AML-193 (cell line): ENCODE results near the gene CTNNBIP1.

Source experiments
- DNase-seq, 2 experiments: peaks; one replicate each; lab custom pipeline; 2025; lab: John Stamatoyannopoulos, UW

Gene CTNNBIP1

DNA sequence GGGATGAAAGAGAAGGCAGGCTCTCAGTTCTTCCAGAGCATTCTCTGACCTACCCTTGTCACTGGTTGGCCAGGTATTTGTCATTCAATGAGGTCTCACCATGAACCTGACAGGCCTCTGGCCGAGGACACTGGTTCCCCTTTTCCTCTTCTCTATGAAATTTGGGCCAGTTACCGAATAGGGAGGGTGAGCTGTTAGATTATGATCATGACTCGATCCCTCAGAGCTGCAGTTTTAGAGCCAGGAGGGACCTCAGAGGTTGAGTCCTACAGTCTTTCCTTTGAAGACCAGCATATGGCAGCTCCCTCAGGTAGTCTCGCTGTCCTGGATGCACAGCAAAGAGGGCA is 56.8 kb downstream of the CTNNBIP1 start:
- DNase-seq = no peak

- DNase-seq = no peak
These were observed 57.4 kb downstream of the CTNNBIP1 start for GRCh38 chr1:9852410-9853248.

DNA sequence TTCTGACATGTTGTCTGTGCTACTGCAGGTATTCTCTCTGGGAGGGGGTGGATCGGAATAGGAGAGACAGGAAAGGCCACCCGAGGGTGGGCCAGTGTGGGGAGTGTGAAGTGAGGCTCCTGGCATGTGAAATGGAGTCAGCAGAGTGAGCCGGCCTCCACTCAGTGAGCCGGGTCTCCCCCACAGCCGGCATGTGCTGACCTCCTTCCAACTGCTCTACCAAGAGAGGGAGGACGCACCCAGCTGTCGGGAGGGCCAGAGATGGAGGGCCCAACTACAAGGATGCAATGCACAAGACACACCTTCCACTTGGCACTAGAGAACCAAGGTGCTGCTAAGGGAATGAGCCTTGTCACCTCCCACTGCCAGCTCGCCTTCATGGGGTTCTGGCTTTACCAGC is 58.1 kb downstream of the CTNNBIP1 start:
- DNase-seq = no peak

- no peak for DNase-seq
These were observed 59.5 kb downstream of the CTNNBIP1 start for GRCh38 chr1:9850442-9851162.

GRCh38 chr1:9849691-9850441 is 60.2 kb downstream of the CTNNBIP1 start:
- DNase-seq = no peak

DNA sequence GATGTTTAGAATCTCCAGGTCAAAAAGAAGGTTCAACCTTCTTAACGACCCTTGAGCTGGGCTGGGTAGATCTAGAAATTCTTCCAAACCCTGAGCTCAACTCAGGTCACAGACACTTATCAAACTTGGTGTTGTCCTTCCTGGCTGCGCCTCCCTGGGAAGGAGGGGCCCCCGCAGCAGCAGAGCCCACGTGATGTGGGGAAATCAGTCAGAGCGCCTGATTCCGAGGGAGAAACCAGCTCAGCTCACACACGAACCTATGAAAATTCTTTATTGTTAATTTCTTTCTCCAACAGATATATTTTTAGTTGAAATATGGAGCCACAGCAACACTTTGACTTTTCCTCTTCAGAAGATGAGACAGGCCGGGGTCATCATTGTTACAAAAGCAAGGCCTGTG is 62.0 kb downstream of the CTNNBIP1 start:
- DNase-seq = no peak

GRCh38 chr1:9847269-9847668 is 62.8 kb downstream of the CTNNBIP1 start:
- no peak for DNase-seq

- DNase-seq = no peak
These were observed 63.4 kb downstream of the CTNNBIP1 start for GRCh38 chr1:9846611-9847171.

- no peak for DNase-seq
These were observed 64.2 kb downstream of the CTNNBIP1 start for GRCh38 chr1:9845914-9846313.

DNA sequence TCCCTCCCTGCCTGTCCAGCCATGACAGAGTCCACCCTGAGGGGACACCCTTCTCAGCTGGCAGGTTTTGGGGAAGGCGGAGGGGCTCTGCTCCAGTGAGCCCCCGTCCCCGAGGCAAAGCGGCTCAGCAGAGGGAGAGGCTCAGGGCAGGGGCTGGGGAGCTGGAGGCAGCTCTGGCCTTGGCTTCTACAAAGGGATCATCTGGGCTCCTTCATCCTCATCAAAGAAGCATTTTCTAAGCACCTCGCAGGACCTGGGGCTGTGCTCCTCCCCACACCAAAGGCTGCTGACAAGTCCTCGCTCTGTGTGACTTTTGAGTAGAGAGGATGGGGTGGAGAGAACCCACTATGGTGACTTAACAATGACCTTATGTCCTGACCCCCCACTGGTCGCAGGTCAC is 65.3 kb downstream of the CTNNBIP1 start:
- no peak for DNase-seq

- DNase-seq = no peak
These were observed 66.0 kb downstream of the CTNNBIP1 start for GRCh38 chr1:9844106-9844505.

- no peak for DNase-seq
These were observed 66.5 kb downstream of the CTNNBIP1 start for GRCh38 chr1:9843576-9843945.

- DNase-seq = no peak
These were observed 67.1 kb downstream of the CTNNBIP1 start for GRCh38 chr1:9842781-9843575.

DNA sequence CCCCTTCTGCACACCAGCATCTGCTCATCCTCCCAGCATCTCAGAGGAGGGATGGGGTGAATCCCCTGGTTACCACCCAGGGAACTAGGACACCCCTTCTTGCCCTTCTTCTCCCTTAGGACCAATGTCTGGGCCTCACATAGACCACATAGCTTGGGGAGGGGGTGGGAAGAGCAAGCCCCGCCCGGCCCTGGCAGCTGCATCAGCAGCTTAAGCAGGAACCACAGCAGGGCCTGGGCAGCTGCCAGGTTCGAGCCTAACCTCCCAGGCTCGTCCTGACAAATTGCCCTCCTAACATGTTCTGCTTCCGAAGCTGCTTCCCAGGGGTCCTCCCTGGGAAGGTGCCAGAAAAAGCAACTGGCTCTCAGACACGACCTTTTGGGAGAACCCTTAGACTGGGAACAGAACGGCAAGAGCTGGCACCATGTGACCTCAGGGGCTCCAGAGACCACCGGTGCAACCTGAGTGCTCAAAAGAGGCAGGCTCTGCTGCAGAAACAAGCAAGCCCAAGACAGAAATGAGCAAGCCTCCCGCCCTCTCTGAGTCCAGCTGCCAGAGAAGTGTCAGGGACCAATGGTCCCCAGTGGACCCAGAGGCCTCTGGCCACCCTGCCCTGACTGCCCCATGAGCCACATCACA is 67.9 kb downstream of the CTNNBIP1 start:
- DNase-seq = no peak

DNA sequence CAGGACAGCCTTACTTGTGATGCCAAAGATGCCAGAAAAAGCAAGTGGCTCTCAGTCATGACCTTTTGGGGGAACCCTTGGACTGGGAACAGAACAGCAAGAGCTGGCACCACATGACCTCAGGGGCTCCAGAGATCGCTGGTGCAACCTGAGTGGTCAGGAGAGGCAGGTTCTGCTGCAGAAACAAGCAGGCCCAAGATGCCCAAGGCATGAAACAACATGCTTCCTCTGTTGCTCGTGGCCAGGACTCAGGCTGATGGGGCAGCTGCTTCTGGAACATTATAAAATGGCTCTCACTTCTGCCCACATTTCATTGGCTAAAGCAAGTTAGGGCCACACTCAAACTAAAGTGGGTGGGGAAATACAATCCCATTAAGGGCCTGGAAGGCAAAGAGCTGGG is 68.6 kb downstream of the CTNNBIP1 start:
- no peak for DNase-seq

DNA sequence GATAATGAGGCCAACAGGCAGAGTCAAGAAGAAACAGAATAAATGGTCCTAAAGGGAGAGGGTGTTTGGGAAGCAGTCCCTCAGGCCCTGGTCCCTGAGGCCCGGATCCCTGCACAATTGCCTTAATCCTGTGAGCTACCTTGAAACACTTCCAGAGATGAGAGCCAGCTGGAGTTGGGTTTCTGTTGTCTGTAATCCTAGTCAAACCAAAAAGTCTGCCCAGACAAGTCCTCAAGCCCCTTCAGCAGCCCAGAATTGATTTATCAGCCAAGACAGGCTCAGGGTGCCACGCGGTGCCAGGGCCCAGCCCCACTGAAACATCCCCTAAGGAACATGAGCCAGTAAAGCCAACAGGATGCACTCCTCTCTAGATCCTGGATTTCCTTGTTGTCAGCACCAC is 69.9 kb downstream of the CTNNBIP1 start:
- DNase-seq = no peak

DNA sequence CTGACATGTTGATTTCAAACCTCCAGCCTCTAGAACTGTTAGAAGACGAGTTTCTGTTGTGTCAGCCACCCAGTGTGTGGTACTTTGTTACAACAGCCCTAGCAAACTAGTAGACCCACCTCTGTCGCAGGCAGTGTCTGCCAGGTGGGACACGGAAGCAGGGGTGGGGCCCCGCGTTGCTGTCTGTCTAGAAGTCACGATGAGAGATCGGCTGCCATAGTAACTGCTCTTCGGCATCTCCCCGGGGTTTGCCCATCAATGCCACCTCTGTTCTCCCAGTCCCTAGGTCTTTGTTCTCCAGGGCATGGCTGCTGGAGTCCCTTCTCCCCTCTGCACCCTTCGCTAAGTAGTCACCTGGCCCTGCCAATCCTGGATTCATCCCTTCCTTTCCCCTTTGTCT is 71.1 kb downstream of the CTNNBIP1 start:
- no peak for DNase-seq

DNA sequence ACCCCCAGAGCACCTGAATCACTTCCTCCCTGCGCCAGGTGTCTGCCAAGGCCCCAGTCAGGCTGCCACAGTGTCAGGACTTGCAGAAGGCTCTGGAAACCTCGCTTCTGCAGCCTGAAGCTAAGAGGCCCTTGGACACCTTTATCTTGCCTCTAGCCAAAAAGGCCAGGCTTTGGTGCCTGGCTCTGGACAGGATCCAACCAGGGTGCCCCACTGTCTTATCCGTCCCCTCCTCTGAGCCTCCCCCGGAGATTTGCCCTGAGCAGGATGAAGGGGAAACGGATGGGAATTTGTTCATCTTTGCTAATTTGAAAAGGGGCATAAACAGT is 73.5 kb downstream of the CTNNBIP1 start:
- DNase-seq = no peak

- DNase-seq = no peak
These were observed 74.1 kb downstream of the CTNNBIP1 start for GRCh38 chr1:9835758-9836631.

GRCh38 chr1:9835404-9835757 is 74.7 kb downstream of the CTNNBIP1 start:
- DNase-seq = no peak

DNA sequence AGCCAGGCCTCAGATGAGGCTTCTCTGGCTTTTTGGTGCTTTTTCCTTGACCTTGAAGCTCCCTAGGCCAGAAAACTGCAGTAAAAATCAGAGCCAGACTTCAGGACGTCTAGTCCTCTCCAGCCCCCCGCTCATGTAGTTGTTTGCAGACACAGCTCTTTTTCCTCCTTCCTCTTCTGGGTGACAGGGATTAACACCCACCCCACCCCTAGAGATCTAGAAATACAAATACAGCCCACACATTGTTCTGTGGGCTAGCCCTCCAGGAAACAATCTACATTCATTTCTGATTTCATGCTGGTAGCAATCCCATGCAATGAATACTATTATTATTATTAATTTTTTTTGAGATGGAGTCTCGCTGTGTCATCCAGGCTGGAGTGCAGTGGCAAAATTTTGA is 76.4 kb downstream of the CTNNBIP1 start:
- DNase-seq = no peak
